H9 (cell line): ENCODE measurements around the gene SRGAP3. TPM values are rescaled to one million over a fixed set of nuclear protein-coding genes. Genes with fewer than 3 reads are reported as not detected.

Experiments
- DNase-seq: peaks from one replicate; pipeline ENCODE4 v3.0.0-alpha.2; 2017
- H2AFZ ChIP-seq: one replicate; pipeline ENCODE4 v1.6.1; 2013; ENCODE audit warnings: mild to moderate bottlenecking, low read length, control low read depth, moderate library complexity
- H2AK5ac ChIP-seq: 2 replicates; pipeline ENCODE4 v1.6.1; 2013; ENCODE audit warnings: low read length, control low read depth, mixed read lengths; ENCODE audit not compliant: insufficient read length
- H2BK120ac ChIP-seq: one replicate; pipeline ENCODE4 v1.6.1; 2013; ENCODE audit warnings: low read depth, mild to moderate bottlenecking, low read length, control low read depth, inconsistent platforms; ENCODE audit not compliant: poor library complexity, severe bottlenecking
- H2BK12ac ChIP-seq: 2 replicates; pipeline ENCODE4 v1.6.1; 2013; ENCODE audit warnings: low read length, control low read depth, mixed read lengths, low read depth; ENCODE audit not compliant: insufficient read length
- H2BK15ac ChIP-seq: 2 replicates; pipeline ENCODE4 v1.6.1; 2013; ENCODE audit warnings: low read depth, low read length, control low read depth
- H2BK20ac ChIP-seq: one replicate; pipeline ENCODE4 v1.6.1; 2013; ENCODE audit warnings: low read depth, mild to moderate bottlenecking, low read length, control low read depth, inconsistent platforms; ENCODE audit not compliant: poor library complexity, severe bottlenecking
- H2BK5ac ChIP-seq: 2 replicates; pipeline ENCODE4 v1.6.1; 2013; ENCODE audit warnings: low read length, control low read depth, mixed read lengths; ENCODE audit not compliant: insufficient read length
- H3K14ac ChIP-seq: 2 replicates; pipeline ENCODE4 v1.6.1; 2013; ENCODE audit warnings: low read length, control low read depth; ENCODE audit not compliant: insufficient read depth
- H3K18ac ChIP-seq: 2 replicates; pipeline ENCODE4 v1.6.1; 2013; ENCODE audit warnings: low read depth, mild to moderate bottlenecking, mixed read lengths, low read length, control low read depth; ENCODE audit not compliant: insufficient read length
- H3K23ac ChIP-seq: 2 replicates; pipeline ENCODE4 v1.6.1; 2013; ENCODE audit warnings: low read length, control low read depth, mixed read lengths, low read depth; ENCODE audit not compliant: insufficient read length
- H3K23me2 ChIP-seq: 2 replicates; pipeline ENCODE4 v1.6.1; 2013; ENCODE audit warnings: low read depth, mild to moderate bottlenecking, mixed read lengths, low read length, control low read depth; ENCODE audit not compliant: insufficient read length, poor library complexity, severe bottlenecking
- H3K27ac ChIP-seq: 2 replicates; pipeline ENCODE4 v1.5.1; 2013; ENCODE audit warnings: low read length, control low read depth, mixed read lengths, low read depth; ENCODE audit not compliant: insufficient read length
- H3K27me3 ChIP-seq: 2 replicates; pipeline ENCODE4 v1.6.1; 2013; ENCODE audit warnings: low read length, control low read depth, inconsistent platforms; ENCODE audit not compliant: insufficient read depth
- H3K4ac ChIP-seq: 2 replicates; pipeline ENCODE4 v1.6.1; 2013; ENCODE audit warnings: low read depth, mild to moderate bottlenecking, control low read depth, inconsistent platforms, low read length, moderate library complexity
- H3K4me1 ChIP-seq: 2 replicates; pipeline ENCODE4 v1.6.1; 2013; ENCODE audit warnings: low read length, control low read depth, inconsistent platforms; ENCODE audit not compliant: insufficient read depth
- H3K4me2 ChIP-seq: 2 replicates; pipeline ENCODE4 v1.6.1; 2013; ENCODE audit warnings: low read length, control low read depth, mixed read lengths; ENCODE audit not compliant: insufficient read length, insufficient read depth
- H3K56ac ChIP-seq: 2 replicates; pipeline ENCODE4 v1.6.1; 2013; ENCODE audit warnings: low read depth, mild to moderate bottlenecking, mixed read lengths, low read length, control low read depth; ENCODE audit not compliant: insufficient read length
- H3K79me1 ChIP-seq: 2 replicates; pipeline ENCODE4 v1.6.1; 2013; ENCODE audit warnings: low read depth, mild to moderate bottlenecking, moderate library complexity, low read length, control low read depth, inconsistent platforms; ENCODE audit not compliant: insufficient read depth, poor library complexity, severe bottlenecking
- H3K79me2 ChIP-seq: 2 replicates; pipeline ENCODE4 v1.6.1; 2013; ENCODE audit warnings: low read length, control low read depth, inconsistent platforms; ENCODE audit not compliant: insufficient read depth
- H3K9ac ChIP-seq: 2 replicates; pipeline ENCODE4 v1.6.1; 2013; ENCODE audit warnings: low read length, control low read depth, mixed read lengths; ENCODE audit not compliant: insufficient read length; ENCODE audit errors: extremely low read depth
- H3K9me3 ChIP-seq: one replicate; pipeline ENCODE4 v1.6.1; 2013; ENCODE audit warnings: low read depth, low read length, inconsistent platforms; ENCODE audit not compliant: control insufficient read depth
- H3T11ph ChIP-seq: one replicate; pipeline ENCODE4 v1.6.1; 2013; ENCODE audit warnings: mild to moderate bottlenecking, low read length, control low read depth, inconsistent platforms
- H4K20me1 ChIP-seq: one replicate; pipeline ENCODE4 v1.6.1; 2013; ENCODE audit not compliant: control insufficient read depth, insufficient read length, insufficient read depth
- H4K5ac ChIP-seq: 2 replicates; pipeline ENCODE4 v1.6.1; 2013; ENCODE audit warnings: low read depth, mild to moderate bottlenecking, mixed read lengths, low read length, control low read depth; ENCODE audit not compliant: insufficient read length
- H4K8ac ChIP-seq: replicated peaks from 2 replicates; pipeline ENCODE4 v1.6.1; 2013; ENCODE audit warnings: low read length, control low read depth, mixed read lengths, low read depth; ENCODE audit not compliant: insufficient read length
- H4K91ac ChIP-seq: 2 replicates; pipeline ENCODE4 v1.6.1; 2013; ENCODE audit warnings: low read depth, mild to moderate bottlenecking, moderate library complexity, mixed read lengths, low read length, control low read depth; ENCODE audit not compliant: insufficient read length
- H3K27ac Mint-ChIP-seq, 3 experiments: 2 replicates in 2 of 3; 3 replicates in 1 of 3; pipeline ENCODE4 v1.8.0; 2020 to 2021; ENCODE audit warnings: mixed read lengths in 3 of 3, mild to moderate bottlenecking in 1 of 3, moderate library complexity in 1 of 3
- H3K27me3 Mint-ChIP-seq: 2 replicates; pipeline ENCODE4 v1.8.0; 2021; ENCODE audit warnings: low read depth, mild to moderate bottlenecking, moderate library complexity, mixed read lengths
- H3K36me3 Mint-ChIP-seq, 3 experiments: 2 replicates in 2 of 3; 3 replicates in 1 of 3; pipeline ENCODE4 v1.8.0; 2020 to 2021; ENCODE audit warnings: low read depth in 3 of 3, mixed read lengths in 3 of 3; ENCODE audit not compliant: insufficient read depth in 1 of 3
- H3K4me1 Mint-ChIP-seq, 2 experiments: 2 replicates each; pipeline ENCODE4 v1.8.0; 2020; ENCODE audit warnings: mixed read lengths in 2 of 2
- H3K4me3 Mint-ChIP-seq, 2 experiments: 2 replicates in 1 of 2; 3 replicates in 1 of 2; pipeline ENCODE4 v1.8.0; 2020 to 2021; ENCODE audit warnings: mild to moderate bottlenecking in 2 of 2, mixed read lengths in 2 of 2, moderate library complexity in 1 of 2
- H3K9me3 Mint-ChIP-seq, 2 experiments: 2 replicates in 1 of 2; 3 replicates in 1 of 2; pipeline ENCODE4 v1.8.0; 2020; ENCODE audit warnings: mild to moderate bottlenecking in 2 of 2, mixed read lengths in 2 of 2, moderate library complexity in 1 of 2
- CTCF ChIP-seq: fragments of 200-600 bp; sonication (generic); conservative IDR thresholded peaks from 3 replicates; pipeline ENCODE4 v1.8.0; 2021; ENCODE audit warnings: antibody characterized with exemption, mild to moderate bottlenecking
- WGBS: extraction: QIAGEN DNeasy Blood & Tissue Kit; methylation state at CpG from one replicate; pipeline ENCODE4 v1.1.7; 2013; ENCODE audit warnings: missing lambda C conversion rate, low lambda C conversion rate, mixed read lengths; ENCODE audit not compliant: insufficient read length; ENCODE audit errors: extremely low coverage; 5-methylcytosine and 5-hydroxymethylcytosine counted together
- total RNA-seq: library from RNA; stranded (reverse); gene quantifications from 2 replicates; pipeline ENCODE4 v1.2.1, GENCODE V29; 2021

SRGAP3 gene
- total RNA-seq, 1 experiment from 2014 or later: 3.4 TPM

GRCh38 chr3:9203317-9203716, 46.1 kb downstream of the SRGAP3 start:
- H4K8ac ChIP-seq: no peak overlapping the region
- H4K20me1 ChIP-seq: no peaks in the 10 kb centered on the region
- no peak overlapping the region for H2BK120ac ChIP-seq
- no peak overlapping the region; a peak in 1 of 7 replicates for H3K27ac Mint-ChIP-seq
- no CpG with 5 or more reads among the region's 2 CpGs for WGBS
- H3K4ac ChIP-seq: no peak overlapping the region
- H3K4me2 ChIP-seq: no peak overlapping the region
- H3K9me3 Mint-ChIP-seq: no peaks in the 10 kb centered on the region
- no peaks in the 10 kb centered on the region for H3K27me3 Mint-ChIP-seq
- no peaks in the 10 kb centered on the region for H3K9me3 ChIP-seq
- H3K9ac ChIP-seq: no peak overlapping the region
- H3K36me3 Mint-ChIP-seq: no peaks in the 10 kb centered on the region; a peak in 1 of 7 replicates
- H3K23me2 ChIP-seq: no peaks in the 10 kb centered on the region
- no peak overlapping the region for H3T11ph ChIP-seq
- no peak overlapping the region for H2BK12ac ChIP-seq
- no peak overlapping the region for H3K27ac ChIP-seq
- H2BK20ac ChIP-seq: no peak overlapping the region
- no peak overlapping the region for H2BK15ac ChIP-seq
- no peaks in the 10 kb centered on the region for H3K79me1 ChIP-seq
- H3K27me3 ChIP-seq: no peaks in the 10 kb centered on the region
- H4K91ac ChIP-seq: no peak overlapping the region
- no peak overlapping the region for H3K18ac ChIP-seq
- no peak overlapping the region for H3K56ac ChIP-seq
- TF ChIP-seq CTCF: no peak
- H3K23ac ChIP-seq: no peak overlapping the region
- H3K4me1 Mint-ChIP-seq: peaks cover 43 to 64% of the 10 kb centered on the region in 2 experiments
- no peak overlapping the region for H2AFZ ChIP-seq
- H3K79me2 ChIP-seq: no peaks in the 10 kb centered on the region
- no peak for DNase-seq
- 0 out of 2 replicates have a peak, but pooled peaks cover 2% of the 10 kb centered on the region for H3K4me1 ChIP-seq
- H3K4me3 Mint-ChIP-seq: no peak overlapping the region
- no peak overlapping the region for H3K14ac ChIP-seq
- no peak overlapping the region for H2BK5ac ChIP-seq
- no peak overlapping the region for H4K5ac ChIP-seq
- no peak overlapping the region for H2AK5ac ChIP-seq
